GM12864 (cell line): ENCODE results near the gene SUN3.

ENCODE experiments used
- DNase-seq: peaks from one replicate; pipeline ENCODE4 v3.0.0-alpha.2; 2011; ENCODE audit warnings: low read depth
- H3K4me3 ChIP-seq: 2 replicates; pipeline ENCODE4 v1.5.1; 2011; ENCODE audit warnings: mild to moderate bottlenecking, low read depth, low read length, control low read depth
- TF ChIP-seq, protein P1 (sequence below): IDR thresholded peaks from 2 replicates; pipeline ENCODE4 v1.5.1; 2011; ENCODE audit warnings: low read depth, mild to moderate bottlenecking, moderate library complexity, low read length, control low read depth, inconsistent platforms; ENCODE audit errors: missing control alignments

The SUN3 gene

DNA sequence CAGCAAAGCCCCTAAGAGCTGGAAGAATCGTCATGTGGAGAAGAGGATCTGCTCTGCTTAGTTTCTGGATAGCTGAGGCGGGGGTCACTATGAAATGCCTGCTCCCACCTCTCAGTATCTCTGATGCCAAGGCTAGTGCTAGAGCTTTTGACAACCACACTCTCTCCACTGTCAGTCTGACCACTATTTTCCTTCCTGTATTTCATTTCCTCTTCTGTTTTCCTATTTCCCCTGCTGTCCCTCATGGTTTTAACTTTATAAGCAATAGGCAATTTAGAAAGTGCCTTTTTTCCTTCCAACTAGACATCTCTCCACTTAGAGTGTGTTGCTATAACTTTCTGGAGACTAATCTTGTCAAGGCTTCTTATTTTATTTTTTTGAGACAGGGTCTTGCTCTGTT is 30.1 kb upstream of the SUN3 start:
- TF ChIP-seq, protein P1, sequence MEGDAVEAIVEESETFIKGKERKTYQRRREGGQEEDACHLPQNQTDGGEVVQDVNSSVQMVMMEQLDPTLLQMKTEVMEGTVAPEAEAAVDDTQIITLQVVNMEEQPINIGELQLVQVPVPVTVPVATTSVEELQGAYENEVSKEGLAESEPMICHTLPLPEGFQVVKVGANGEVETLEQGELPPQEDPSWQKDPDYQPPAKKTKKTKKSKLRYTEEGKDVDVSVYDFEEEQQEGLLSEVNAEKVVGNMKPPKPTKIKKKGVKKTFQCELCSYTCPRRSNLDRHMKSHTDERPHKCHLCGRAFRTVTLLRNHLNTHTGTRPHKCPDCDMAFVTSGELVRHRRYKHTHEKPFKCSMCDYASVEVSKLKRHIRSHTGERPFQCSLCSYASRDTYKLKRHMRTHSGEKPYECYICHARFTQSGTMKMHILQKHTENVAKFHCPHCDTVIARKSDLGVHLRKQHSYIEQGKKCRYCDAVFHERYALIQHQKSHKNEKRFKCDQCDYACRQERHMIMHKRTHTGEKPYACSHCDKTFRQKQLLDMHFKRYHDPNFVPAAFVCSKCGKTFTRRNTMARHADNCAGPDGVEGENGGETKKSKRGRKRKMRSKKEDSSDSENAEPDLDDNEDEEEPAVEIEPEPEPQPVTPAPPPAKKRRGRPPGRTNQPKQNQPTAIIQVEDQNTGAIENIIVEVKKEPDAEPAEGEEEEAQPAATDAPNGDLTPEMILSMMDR: no peak
- no peak for DNase-seq
- H3K4me3 ChIP-seq: no peak overlapping the region

DNA sequence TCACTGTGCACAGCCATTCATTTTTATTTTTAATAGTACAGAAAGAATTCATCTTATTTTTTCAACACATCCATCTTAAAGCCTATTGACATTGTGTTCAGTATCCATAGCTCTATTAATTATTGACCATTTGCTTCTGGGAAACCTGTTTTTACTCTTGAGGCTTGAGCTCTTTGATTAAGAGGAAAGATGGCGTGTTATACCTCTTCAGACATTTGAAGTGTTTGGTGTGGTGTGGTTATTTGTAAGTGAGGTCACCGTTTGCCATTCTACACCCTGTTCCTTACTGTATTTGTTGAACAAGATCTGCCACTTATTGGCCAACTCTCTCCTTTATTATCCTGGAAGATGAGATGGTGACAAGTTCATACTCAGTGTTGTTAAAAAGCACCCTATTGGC is 24.8 kb upstream of the SUN3 start:
- TF ChIP-seq, protein P1: no peak
- H3K4me3 ChIP-seq: no peak overlapping the region
- DNase-seq: no peak

DNA sequence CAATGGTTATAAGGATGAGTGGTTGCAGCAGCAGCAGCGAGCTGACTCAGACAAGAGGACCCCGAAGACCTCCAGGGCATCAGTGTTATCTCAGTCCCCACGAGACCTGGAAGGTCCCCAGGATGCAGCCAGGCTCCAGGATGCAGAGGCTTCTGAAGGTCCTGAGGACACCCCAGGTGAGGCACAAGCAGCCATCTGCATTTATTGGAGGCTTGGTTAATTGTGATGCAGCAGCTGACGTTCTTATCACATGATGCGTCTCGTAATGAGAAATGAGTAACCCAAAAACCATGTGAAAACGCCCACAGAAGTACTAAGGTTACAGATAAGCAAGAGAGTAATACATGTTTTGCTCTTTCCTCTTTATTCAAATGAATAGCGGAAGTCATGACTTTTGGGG is 23.8 kb upstream of the SUN3 start:
- no peak overlapping the region for H3K4me3 ChIP-seq
- TF ChIP-seq, protein P1: no peak
- peak; percentile 39 for DNase-seq

DNA sequence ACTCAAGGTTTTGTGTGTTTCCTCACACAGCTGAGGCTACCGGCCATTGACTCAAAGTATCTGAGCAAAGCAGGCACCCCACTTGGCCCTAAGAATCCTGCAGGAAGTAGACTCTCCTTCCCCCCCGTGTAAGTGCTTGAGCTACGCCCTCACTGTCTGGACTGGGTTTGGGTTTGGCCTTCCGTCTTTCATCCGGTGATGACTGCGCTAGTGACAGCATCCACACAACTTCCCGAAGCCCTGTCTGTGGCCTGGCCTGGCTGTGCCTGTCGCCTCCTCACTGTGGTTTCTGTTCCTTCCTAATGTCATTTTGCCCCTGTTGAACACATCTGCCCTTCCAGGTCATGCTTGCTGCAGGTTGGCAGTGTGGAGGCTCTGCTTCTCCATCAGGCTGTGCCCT is 20.9 kb upstream of the SUN3 start:
- no peak for DNase-seq

DNA sequence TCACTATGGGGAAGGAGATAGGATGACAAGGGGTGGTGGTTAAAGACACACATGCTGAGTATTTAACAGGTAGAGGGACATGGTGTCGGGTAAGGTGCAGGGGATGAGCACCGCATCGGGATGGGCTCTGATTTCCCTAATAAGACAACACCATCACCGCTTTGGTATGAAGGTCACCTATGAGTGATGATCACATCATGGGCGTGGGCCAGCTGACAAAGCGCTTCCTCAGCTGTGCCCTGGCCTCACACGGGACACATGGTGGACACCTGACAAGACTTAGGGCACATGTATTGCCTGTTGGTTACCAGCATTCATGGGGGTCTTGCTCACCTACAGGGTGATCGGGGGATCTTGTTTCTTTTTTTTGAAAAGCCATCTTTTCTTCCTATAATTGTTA is 19.2 kb upstream of the SUN3 start:
- TF ChIP-seq, protein P1: no peak
- no peak for DNase-seq

More for the DNA sequence above, 20.9 kb upstream of the SUN3 start:
- no peak overlapping the region for H3K4me3 ChIP-seq
- TF ChIP-seq, protein P1: no peak

DNA sequence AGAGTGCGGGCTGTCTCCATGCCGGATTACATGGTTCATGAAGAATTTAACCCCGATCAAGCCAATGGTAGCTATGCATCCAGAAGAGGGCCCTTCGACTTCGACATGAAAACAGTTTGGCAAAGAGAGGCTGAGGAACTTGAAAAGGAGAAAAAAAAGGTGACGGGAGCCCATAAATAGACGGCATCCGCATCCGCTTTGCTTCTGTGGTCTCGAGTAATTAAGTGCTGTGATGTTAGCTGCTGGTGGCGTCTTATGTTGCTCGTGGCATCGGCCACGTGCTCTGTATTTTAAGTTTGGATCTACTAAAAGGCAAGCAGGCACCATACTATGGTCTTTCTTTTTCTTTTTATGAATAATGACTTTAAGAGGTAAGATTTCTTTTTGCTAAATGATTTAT is 17.6 kb upstream of the SUN3 start:
- no peak overlapping the region for H3K4me3 ChIP-seq
- no peak for DNase-seq
- TF ChIP-seq, protein P1: no peak

More for the DNA sequence above, 19.2 kb upstream of the SUN3 start:
- no peak overlapping the region for H3K4me3 ChIP-seq

DNA sequence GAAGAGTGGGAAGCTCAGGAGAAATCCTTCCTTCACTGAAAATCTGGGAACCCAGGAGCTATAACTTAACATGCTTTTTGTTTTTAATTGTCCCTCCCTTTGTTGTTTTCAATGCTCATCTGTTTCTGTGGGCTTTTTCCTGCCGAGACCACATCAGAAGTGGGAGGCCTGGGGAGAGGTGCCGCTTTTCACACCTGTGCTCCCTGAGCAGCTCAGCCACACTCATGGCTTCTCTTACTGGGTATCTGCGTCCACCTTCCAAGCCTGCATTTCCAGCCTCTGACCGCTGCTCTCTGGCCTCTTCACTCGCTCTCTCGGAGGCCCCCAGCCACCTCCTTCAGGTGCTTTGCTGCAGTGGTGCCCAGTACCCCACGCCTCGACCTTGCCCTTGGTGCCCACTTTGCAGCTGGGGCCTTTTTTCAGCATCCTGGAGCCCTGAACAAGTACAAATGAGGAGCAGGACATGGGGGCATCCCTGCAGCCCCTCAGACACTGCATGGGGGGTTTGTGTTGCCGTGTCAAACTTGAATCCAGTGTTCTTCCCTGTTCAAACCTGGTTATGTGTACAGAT is 16.4 kb upstream of the SUN3 start:
- TF ChIP-seq, protein P1: no peak
- no peak for DNase-seq
- no peak overlapping the region for H3K4me3 ChIP-seq
